GM19324 (cell line): Measurements from ENCODE around the gene FKBP5.
"Not testable (repeated sequence)": the region's sequence is repeated elsewhere in the genome, so short reads cannot be mapped to it uniquely, and the experiment has no call there.

Experiments used
- ATAC-seq: cut with Tn5 transposase; IDR thresholded peaks from one replicate; pipeline ENCODE4 v1.9.1; 2021; ENCODE audit warnings: mild to moderate bottlenecking, moderate library complexity; ENCODE audit not compliant: unreplicated experiment, low FRiP score

The FKBP5 gene

DNA sequence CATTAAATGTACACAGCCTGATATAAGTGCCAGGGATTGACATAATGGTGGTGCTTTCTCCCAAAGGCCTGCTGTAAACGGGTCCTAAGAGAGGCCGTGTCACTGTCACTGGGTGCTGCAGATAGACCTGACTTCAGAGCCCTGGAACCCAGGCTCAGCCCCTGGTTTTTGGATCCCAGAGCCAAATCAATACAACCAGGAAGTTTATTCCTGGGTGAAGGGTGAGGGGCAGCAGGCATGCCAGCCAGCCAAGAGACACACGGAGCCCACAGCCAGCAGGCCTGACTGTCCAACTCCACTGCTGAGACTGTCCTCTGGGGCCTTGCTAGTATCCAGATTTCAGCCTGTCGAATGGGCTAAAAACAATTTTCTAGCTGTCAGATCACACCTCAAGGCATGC lies 35.3 kb upstream of the FKBP5 start:
- ATAC-seq: no peak

DNA sequence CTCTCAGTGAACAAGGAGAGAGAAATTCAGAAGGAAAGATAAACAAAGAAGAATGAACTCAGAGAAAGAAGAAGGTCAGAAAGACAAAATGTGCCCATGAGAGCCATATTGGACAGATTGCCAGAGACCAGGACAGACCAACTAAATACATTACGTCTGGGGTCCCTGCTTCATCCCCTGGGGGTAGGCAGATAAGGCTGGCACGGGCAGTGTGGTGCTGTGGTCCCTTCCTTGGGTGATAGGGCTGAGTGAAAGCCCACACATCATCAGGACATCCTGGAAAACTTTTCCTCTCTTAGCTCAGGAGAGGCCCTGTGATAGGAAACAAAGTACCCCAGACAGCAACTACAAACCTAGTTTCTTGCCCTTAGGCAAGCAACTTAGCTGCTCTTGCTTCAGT lies 34.9 kb upstream of the FKBP5 start:
- ATAC-seq: no peak

GRCh38 chr6:35722121-35722761 lies 33.5 kb upstream of the FKBP5 start:
- no peak for ATAC-seq

DNA sequence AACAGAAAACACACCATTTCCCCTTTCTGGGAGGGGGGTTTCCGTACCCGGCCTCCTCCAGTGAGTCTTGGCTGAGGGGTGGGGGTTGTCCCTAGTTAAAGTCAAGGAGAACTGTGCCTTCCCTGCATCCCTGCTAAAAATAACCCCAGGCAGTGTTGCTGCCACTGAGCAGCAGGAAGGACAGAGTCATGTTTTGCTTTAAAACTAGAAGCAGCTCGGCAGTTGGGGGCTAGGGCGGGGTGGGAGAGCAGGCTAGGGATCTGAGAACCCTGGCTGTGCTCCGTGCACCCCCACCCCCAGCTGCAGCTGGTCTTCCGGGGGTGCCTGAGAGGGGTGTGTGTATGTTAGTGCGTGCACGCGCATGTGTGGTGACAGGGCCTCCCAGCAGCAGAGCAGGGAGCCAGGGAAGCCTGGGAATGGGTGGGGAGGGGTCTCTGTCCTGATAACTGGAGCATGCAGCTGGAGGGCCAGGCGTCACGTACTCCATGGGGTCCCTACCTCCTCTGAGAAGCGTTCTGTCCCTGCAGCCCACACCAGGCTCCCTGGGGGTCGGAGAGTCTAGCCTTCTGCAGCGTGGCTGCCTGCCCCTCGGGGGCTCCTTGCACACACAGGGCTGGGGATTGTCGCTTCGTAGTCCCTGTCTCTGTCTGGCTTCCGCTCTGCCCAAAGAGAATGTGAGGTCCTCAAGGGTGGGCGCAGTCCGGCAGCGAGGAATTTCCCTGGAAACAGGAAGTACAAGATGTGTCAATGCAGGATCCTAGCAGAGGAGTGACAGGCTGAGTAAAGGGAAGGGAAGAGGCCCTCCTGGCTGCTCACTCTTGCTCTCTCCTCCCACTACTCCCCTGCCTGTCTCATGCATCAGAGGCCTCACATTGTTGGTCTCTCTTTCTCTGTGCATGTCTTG lies 31.4 kb upstream of the FKBP5 start:
- ATAC-seq: no peak

DNA sequence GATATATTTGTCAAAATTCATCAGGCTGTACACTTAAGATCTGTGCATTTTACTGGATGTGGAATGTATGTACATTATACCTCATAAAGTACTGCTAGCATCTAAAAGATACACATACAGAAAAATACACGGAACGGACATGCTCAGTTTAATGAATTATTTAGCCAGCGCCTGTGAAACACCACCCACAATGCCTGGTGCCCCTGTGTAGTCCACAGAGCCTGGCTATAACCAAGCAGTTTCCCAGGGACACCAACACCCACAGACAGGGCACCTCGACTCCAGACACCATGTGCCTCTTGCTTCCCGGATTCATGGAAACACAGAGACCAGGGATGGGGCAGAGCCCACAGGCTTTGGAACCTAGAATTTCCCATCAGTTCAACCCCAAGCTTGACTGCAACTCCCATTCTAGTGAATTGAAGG lies 30.7 kb upstream of the FKBP5 start:
- no peak for ATAC-seq

GRCh38 chr6:35718911-35719381 lies 30.2 kb upstream of the FKBP5 start:
- ATAC-seq: no peak

DNA sequence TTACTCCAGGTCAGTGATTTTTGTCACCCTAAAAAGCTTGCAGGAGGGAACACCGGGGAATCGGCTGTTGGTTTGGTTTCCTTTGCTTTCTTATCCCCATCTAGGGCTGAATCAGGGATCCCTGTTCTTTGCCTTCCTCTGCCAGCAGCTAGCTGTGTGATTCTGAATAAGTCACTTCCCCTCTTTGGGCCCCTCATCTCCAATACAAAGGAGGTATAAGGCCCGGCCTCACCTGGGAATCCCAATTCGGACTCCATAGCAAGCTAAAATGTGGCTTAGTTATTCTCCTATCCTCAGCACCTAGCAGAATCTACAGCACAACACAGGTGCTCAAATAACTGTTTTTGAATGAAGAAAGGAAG lies 29.6 kb upstream of the FKBP5 start:
- no peak for ATAC-seq

GRCh38 chr6:35717449-35718374 lies 29.0 kb upstream of the FKBP5 start:
- no peak for ATAC-seq

DNA sequence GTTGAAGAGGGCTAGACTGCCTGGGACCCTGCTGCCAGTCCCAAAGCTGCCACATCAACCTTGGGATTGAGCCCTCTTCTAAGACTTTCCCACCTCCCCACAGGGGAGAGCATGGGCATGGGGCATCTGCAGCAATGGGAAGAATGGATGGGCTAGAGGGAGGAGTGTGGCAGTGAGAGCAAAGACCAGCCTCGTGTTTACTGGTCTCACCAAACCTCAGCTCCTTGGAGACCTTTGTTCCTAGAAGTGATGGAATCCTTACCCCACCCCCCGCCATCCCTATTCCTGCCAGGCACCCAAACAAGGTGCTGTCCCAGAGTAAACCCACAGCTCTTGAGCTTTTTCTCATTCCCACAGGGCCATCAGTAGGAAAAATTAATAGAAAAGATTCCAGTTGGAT lies 28.1 kb upstream of the FKBP5 start:
- ATAC-seq: no peak

GRCh38 chr6:35713006-35713767 lies 24.5 kb upstream of the FKBP5 start:
- no peak for ATAC-seq

- no peak for ATAC-seq
These were observed 23.0 kb upstream of the FKBP5 start for GRCh38 chr6:35711731-35712130.

DNA sequence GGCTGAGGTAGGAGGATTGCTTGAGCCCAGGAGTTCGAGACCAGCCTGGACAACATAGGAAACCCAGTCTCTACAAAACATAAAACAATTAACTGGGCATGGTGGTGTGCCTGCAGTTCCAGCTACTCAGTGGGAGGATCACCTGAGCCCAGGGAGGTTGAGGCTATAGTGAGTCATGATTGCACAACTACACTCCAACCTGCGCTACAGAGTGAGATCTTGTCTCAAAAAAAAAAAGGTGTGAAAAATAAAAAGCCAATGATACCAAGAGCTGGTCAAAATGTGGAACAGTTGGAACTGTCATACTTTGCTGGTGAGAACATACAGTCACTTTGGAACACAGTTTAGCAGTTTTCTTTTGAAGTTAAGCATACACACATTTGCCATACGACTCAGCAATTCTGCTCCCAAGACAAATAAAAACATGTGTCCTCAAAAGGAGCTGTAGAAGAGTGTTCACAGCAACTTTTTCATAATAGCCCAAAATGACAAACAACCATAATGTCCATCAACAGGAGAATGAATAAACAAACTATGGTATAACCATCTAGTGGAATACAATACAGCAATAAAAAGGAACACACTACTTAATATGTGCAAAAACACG lies 21.6 kb upstream of the FKBP5 start:
- no peak for ATAC-seq

GRCh38 chr6:35708585-35708984 lies 19.9 kb upstream of the FKBP5 start:
- no peak for ATAC-seq

GRCh38 chr6:35707714-35708407 lies 19.1 kb upstream of the FKBP5 start:
- no peak for ATAC-seq

- no peak for ATAC-seq
These were observed 17.8 kb upstream of the FKBP5 start for GRCh38 chr6:35706468-35706867.

- ATAC-seq: no peak
These were observed 14.8 kb upstream of the FKBP5 start for GRCh38 chr6:35703554-35703953.

DNA sequence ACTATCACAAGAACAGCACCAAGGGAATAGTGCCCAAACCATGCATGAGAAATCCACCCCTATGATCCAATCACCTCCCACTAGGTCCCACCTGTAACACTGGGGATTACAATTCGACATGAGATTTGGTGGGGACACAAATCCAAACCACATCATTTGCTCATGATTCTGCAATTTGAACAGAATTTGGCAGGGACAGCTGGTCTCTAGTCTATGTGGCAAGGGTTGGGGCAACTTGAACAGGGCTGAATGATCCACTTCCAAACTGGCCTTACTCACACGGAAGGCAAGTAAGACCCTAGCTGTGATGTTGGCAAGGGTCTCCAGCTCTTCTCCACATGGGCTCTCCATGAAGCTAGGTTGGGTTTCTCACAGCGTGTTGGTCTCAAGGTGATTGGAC lies 10.1 kb upstream of the FKBP5 start:
- no peak for ATAC-seq

- not testable (repeated sequence) for ATAC-seq
These were observed 9.7 kb upstream of the FKBP5 start for GRCh38 chr6:35698430-35698829.

DNA sequence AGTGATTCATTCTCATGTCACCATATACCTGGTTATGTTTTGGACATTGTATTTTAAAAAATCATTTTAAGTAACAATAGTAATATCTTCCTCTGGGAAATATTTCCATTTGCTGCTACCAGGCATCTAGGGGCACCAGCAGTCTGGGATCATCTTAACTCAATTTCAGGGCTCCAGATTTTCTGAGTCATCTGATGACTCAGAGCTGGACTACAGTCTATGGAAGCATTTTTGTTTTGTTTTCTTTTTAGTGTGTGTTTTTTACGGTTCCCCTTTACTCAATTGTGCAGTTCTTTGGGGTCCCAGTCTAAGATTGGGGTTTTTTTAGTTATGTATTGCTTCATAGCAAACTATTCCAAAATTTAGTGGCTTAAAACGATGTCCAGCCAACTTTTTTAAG lies 5.7 kb upstream of the FKBP5 start:
- ATAC-seq: no peak
